Measurements from ENCODE around the gene FIGN. TPM values are rescaled to one million over a fixed set of nuclear protein-coding genes. Genes with fewer than 3 reads are reported as not detected.

FIGN gene
- total RNA-seq, 1 experiment from 2014 or later, result 14.6 TPM

GRCh38 chr2:163673522-163673921 lies 62.3 kb downstream of the FIGN start:
- Mint-ChIP-seq H3K27ac (no peak overlapping the region), H3K36me3 (ENCODE audit: insufficient read depth in 1 of 3, low read depth in 3 of 3) (0 out of 7 replicates have a peak, but pooled peaks cover 0 to 1% (median 0%) of the 10 kb centered on the region in 3 experiments), H3K9me3 (no peaks in the 10 kb centered on the region), H3K4me1 (peaks cover 3 to 6% of the 10 kb centered on the region in 2 experiments; a peak in 1 of 4 replicates), H3K4me3 (no peak overlapping the region), H3K27me3 (ENCODE audit: low read depth) (no peaks in the 10 kb centered on the region)
- no peak overlapping the region for H3K14ac ChIP-seq (ENCODE audit: insufficient read depth, low read length)
- no peak overlapping the region for H4K8ac ChIP-seq (replicated peaks; ENCODE audit: insufficient read length, low read depth, low read length)
- H4K91ac ChIP-seq (ENCODE audit: insufficient read length, low read depth, low read length), result no peak overlapping the region
- no peaks in the 10 kb centered on the region for H3K79me1 ChIP-seq (ENCODE audit: insufficient read depth, low read depth, low read length, poor library complexity, severe bottlenecking)
- no peaks in the 10 kb centered on the region for H3K9me3 ChIP-seq (ENCODE audit: control insufficient read depth, low read depth, low read length)
- no peak overlapping the region for H2BK20ac ChIP-seq (ENCODE audit: low read depth, low read length, poor library complexity, severe bottlenecking)
- no peaks in the 10 kb centered on the region for H4K20me1 ChIP-seq (ENCODE audit: control insufficient read depth, insufficient read depth, insufficient read length)
- H3K79me2 ChIP-seq (ENCODE audit: insufficient read depth, low read length), result no peaks in the 10 kb centered on the region
- H2AFZ ChIP-seq (ENCODE audit: low read length), result no peak overlapping the region
- no peaks in the 10 kb centered on the region for H3K27me3 ChIP-seq (ENCODE audit: insufficient read depth, low read length)
- H2AK5ac ChIP-seq (ENCODE audit: insufficient read length, low read length), result no peak overlapping the region
- no peak overlapping the region for H3K4me2 ChIP-seq (ENCODE audit: insufficient read depth, insufficient read length, low read length)
- no peak overlapping the region for H2BK15ac ChIP-seq (ENCODE audit: low read depth, low read length)
- no peaks in the 10 kb centered on the region for H3K4me1 ChIP-seq (ENCODE audit: insufficient read depth, low read length)
- H3K23me2 ChIP-seq (ENCODE audit: insufficient read length, low read depth, low read length, poor library complexity, severe bottlenecking), result no peaks in the 10 kb centered on the region
- H3T11ph ChIP-seq (ENCODE audit: low read length), result no peak overlapping the region
- no peak overlapping the region for H3K56ac ChIP-seq (ENCODE audit: insufficient read length, low read depth, low read length)
- H3K27ac ChIP-seq (ENCODE audit: insufficient read length, low read depth, low read length), result no peak overlapping the region
- no peak overlapping the region for H3K18ac ChIP-seq (ENCODE audit: insufficient read length, low read depth, low read length)
- H2BK5ac ChIP-seq (ENCODE audit: insufficient read length, low read length), result no peak overlapping the region
- DNase-seq, result no peak
- no peak overlapping the region for H2BK12ac ChIP-seq (ENCODE audit: insufficient read length, low read depth, low read length)
- H3K4ac ChIP-seq (ENCODE audit: low read depth, low read length), result no peak overlapping the region
- WGBS (ENCODE audit: extremely low coverage, insufficient read length, low lambda C conversion rate), result no CpG with 5 or more reads among the region's 2 CpGs
- no peak overlapping the region for H3K9ac ChIP-seq (ENCODE audit: extremely low read depth, insufficient read length, low read length)
- no peak for TF ChIP-seq CTCF (conservative IDR thresholded peaks at IDR 0.05)
- no peak overlapping the region for H4K5ac ChIP-seq (ENCODE audit: insufficient read length, low read depth, low read length)
- no peak overlapping the region for H3K23ac ChIP-seq (ENCODE audit: insufficient read length, low read depth, low read length)
- H2BK120ac ChIP-seq (ENCODE audit: low read depth, low read length, poor library complexity, severe bottlenecking), result no peak overlapping the region

All from H9 (cell line).